HG02943 (cell line): ENCODE data around the gene QRSL1.
"Not testable (repeated sequence)": the region's sequence is repeated elsewhere in the genome, so short reads cannot be mapped to it uniquely, and the experiment has no call there.

Experiments
- ATAC-seq: cut with Tn5 transposase; IDR thresholded peaks from one replicate; pipeline ENCODE4 v1.9.1; 2021; ENCODE audit warnings: mild to moderate bottlenecking, low read depth, moderate library complexity; ENCODE audit not compliant: unreplicated experiment

The QRSL1 gene

GRCh38 chr6:106670236-106670635 lies 40.9 kb downstream of the QRSL1 start:
- ATAC-seq = no peak

- ATAC-seq = no peak
Measured at GRCh38 chr6:106671651-106672050, 42.3 kb downstream of the QRSL1 start.

- ATAC-seq = no peak
Measured at GRCh38 chr6:106674541-106675229, 45.3 kb downstream of the QRSL1 start.

- ATAC-seq = no peak
Measured at GRCh38 chr6:106677282-106677681, 47.9 kb downstream of the QRSL1 start.

- ATAC-seq = no peak
Measured at GRCh38 chr6:106684011-106684410, 54.6 kb downstream of the QRSL1 start.

GRCh38 chr6:106685833-106686232 lies 56.5 kb downstream of the QRSL1 start:
- no peak for ATAC-seq

GRCh38 chr6:106688177-106688951 lies 59.0 kb downstream of the QRSL1 start:
- ATAC-seq = no peak

GRCh38 chr6:106692112-106692818 lies 62.9 kb downstream of the QRSL1 start:
- no peak for ATAC-seq

GRCh38 chr6:106692819-106693208 lies 63.4 kb downstream of the QRSL1 start:
- ATAC-seq = no peak

- ATAC-seq = no peak
Measured at GRCh38 chr6:106693418-106693817, 64.0 kb downstream of the QRSL1 start.

GRCh38 chr6:106694343-106694742 lies 65.0 kb downstream of the QRSL1 start:
- no peak for ATAC-seq

- ATAC-seq = no peak
Measured at GRCh38 chr6:106700581-106700980, 71.2 kb downstream of the QRSL1 start.

- ATAC-seq = not testable (repeated sequence)
Measured at GRCh38 chr6:106701201-106701600, 71.8 kb downstream of the QRSL1 start.

- ATAC-seq = peak; percentile 37
Measured at GRCh38 chr6:106702046-106702445, 72.7 kb downstream of the QRSL1 start.

GRCh38 chr6:106702451-106703110 lies 73.2 kb downstream of the QRSL1 start:
- peak; percentile 90 for ATAC-seq

- ATAC-seq = no peak
Measured at GRCh38 chr6:106704327-106704726, 74.9 kb downstream of the QRSL1 start.

GRCh38 chr6:106705156-106705555 lies 75.8 kb downstream of the QRSL1 start:
- ATAC-seq = no peak

- ATAC-seq = no peak
Measured at GRCh38 chr6:106710580-106710979, 81.2 kb downstream of the QRSL1 start.

- no peak for ATAC-seq
Measured at GRCh38 chr6:106714281-106714680, 84.9 kb downstream of the QRSL1 start.

- no peak for ATAC-seq
Measured at GRCh38 chr6:106715922-106716321, 86.5 kb downstream of the QRSL1 start.

- ATAC-seq = no peak
Measured at GRCh38 chr6:106716966-106717365, 87.6 kb downstream of the QRSL1 start.
